GM19468 (cell line): ENCODE measurements around the gene SNRPD2.

Source experiments
- ATAC-seq: cut with Tn5 transposase; IDR thresholded peaks from one replicate; pipeline ENCODE4 v1.9.1; 2021; ENCODE audit warnings: mild to moderate bottlenecking, moderate library complexity, moderate number of reproducible peaks; ENCODE audit not compliant: unreplicated experiment; ENCODE audit errors: extremely low read depth

SNRPD2 gene

GRCh38 chr19:45663800-45664199, 28.0 kb downstream of the SNRPD2 start:
- ATAC-seq: no peak

- ATAC-seq: no peak
These were observed 31.1 kb downstream of the SNRPD2 start for GRCh38 chr19:45660636-45661035.

GRCh38 chr19:45659096-45659729, 32.5 kb downstream of the SNRPD2 start:
- no peak for ATAC-seq

- ATAC-seq: no peak
These were observed 34.1 kb downstream of the SNRPD2 start for GRCh38 chr19:45657520-45658167.

GRCh38 chr19:45655073-45655472, 36.7 kb downstream of the SNRPD2 start:
- no peak for ATAC-seq

- no peak for ATAC-seq
These were observed 38.1 kb downstream of the SNRPD2 start for GRCh38 chr19:45653634-45654033.

- ATAC-seq: no peak
These were observed 41.0 kb downstream of the SNRPD2 start for GRCh38 chr19:45650722-45651121.

- ATAC-seq: no peak
These were observed 45.4 kb downstream of the SNRPD2 start for GRCh38 chr19:45646345-45646698.

- no peak for ATAC-seq
These were observed 46.0 kb downstream of the SNRPD2 start for GRCh38 chr19:45645631-45646344.

GRCh38 chr19:45645068-45645630, 46.6 kb downstream of the SNRPD2 start:
- ATAC-seq: no peak

GRCh38 chr19:45643927-45644771, 47.6 kb downstream of the SNRPD2 start:
- ATAC-seq: no peak

- no peak for ATAC-seq
These were observed 48.5 kb downstream of the SNRPD2 start for GRCh38 chr19:45643024-45643926.

GRCh38 chr19:45641274-45642105, 50.3 kb downstream of the SNRPD2 start:
- ATAC-seq: no peak

GRCh38 chr19:45640849-45641273, 50.9 kb downstream of the SNRPD2 start:
- ATAC-seq: no peak

GRCh38 chr19:45638930-45639729, 52.6 kb downstream of the SNRPD2 start, which contains the start of gene EML2:
Gene EML2, minus strand, starts transcription at chr19:45639397. Its CDS starts 21 bp downstream, at chr19:45639376.
- no peak for ATAC-seq

- no peak for ATAC-seq
These were observed 53.7 kb downstream of the SNRPD2 start for GRCh38 chr19:45637890-45638667.
